Caco-2 (cell line): ENCODE results near the gene TLE6. TPM values are rescaled to one million over a fixed set of nuclear protein-coding genes. Genes with fewer than 3 reads are reported as not detected.

Experiments
- BruUV-seq: library from RNA; stranded (reverse); fragments of 400-500 nt; replicated peaks from 2 replicates; lab custom pipeline; 2021; lab: Mats Ljungman, UMichigan
- CTCF ChIA-PET: fragments of 300-600 bp; sonication (Branson Sonifier 250); formaldehyde crosslinking; loops from one replicate; lab custom pipeline; 2022; ENCODE audit warnings: antibody characterized with exemption; lab: Charles Lee
- POLR2A ChIA-PET: fragments of 300-600 bp; sonication (Branson Sonifier 250); formaldehyde crosslinking; loops from one replicate; lab custom pipeline; 2022; ENCODE audit warnings: antibody characterized with exemption; lab: Charles Lee
- DNase-seq, 2 experiments: peaks; one replicate each; pipeline versions ENCODE4 v3.0.0 to v3.0.0-alpha.2; 2020 to 2022
- H3K27me3 ChIP-seq: replicated peaks from 2 replicates; pipeline ENCODE4 v1.6.0; 2011; ENCODE audit warnings: low read length; ENCODE audit not compliant: control insufficient read depth, insufficient read depth
- H3K36me3 ChIP-seq: 2 replicates; pipeline ENCODE4 v1.5.1; 2011; ENCODE audit warnings: low read length; ENCODE audit not compliant: control insufficient read depth, insufficient read depth
- H3K4me1 ChIP-seq: fragments of 250-450 bp; sonication (Bioruptor Pico); 2 replicates; pipeline ENCODE4 v1.5.1; 2020; ENCODE audit warnings: mild to moderate bottlenecking
- H3K4me3 ChIP-seq: 2 replicates; pipeline ENCODE4 v1.5.1; 2011; ENCODE audit warnings: low read depth, mild to moderate bottlenecking, control low read depth, low read length
- H3K9me3 ChIP-seq: fragments of 250-450 bp; sonication (Bioruptor Pico); 2 replicates; pipeline ENCODE4 v1.5.1; 2020; ENCODE audit warnings: mild to moderate bottlenecking, moderate library complexity
- H3K27ac Mint-ChIP-seq: one replicate; pipeline ENCODE4 v1.8.0; 2022; ENCODE audit warnings: mixed read lengths; ENCODE audit not compliant: unreplicated experiment
- H3K27me3 Mint-ChIP-seq: one replicate; pipeline ENCODE4 v1.8.0; 2022; ENCODE audit warnings: mixed read lengths; ENCODE audit not compliant: insufficient read depth, unreplicated experiment
- H3K36me3 Mint-ChIP-seq: one replicate; pipeline ENCODE4 v1.8.0; 2022; ENCODE audit warnings: mild to moderate bottlenecking, mixed read lengths; ENCODE audit not compliant: insufficient read depth, unreplicated experiment
- H3K4me1 Mint-ChIP-seq: one replicate; pipeline ENCODE4 v1.8.0; 2022; ENCODE audit warnings: low read depth, mixed read lengths; ENCODE audit not compliant: unreplicated experiment
- H3K4me3 Mint-ChIP-seq: one replicate; pipeline ENCODE4 v1.8.0; 2022; ENCODE audit warnings: mild to moderate bottlenecking, moderate library complexity, mixed read lengths; ENCODE audit not compliant: unreplicated experiment
- H3K9me3 Mint-ChIP-seq: one replicate; pipeline ENCODE4 v1.8.0; 2022; ENCODE audit warnings: mixed read lengths; ENCODE audit not compliant: unreplicated experiment
- CTCF ChIP-seq, 2 experiments: fragments of 200-600 bp in 1 of 2; IDR thresholded peaks; 1 replicate in 1 of 2; 2 replicates in 1 of 2; pipeline versions ENCODE4 v1.5.1 to v1.8.0; 2011 to 2022; ENCODE audit warnings: antibody characterized with exemption in 1 of 2, control low read depth in 1 of 2, inconsistent platforms in 1 of 2, low read depth in 1 of 2, low read length in 1 of 2, mild to moderate bottlenecking in 1 of 2, moderate library complexity in 1 of 2; ENCODE audit not compliant: insufficient read depth in 1 of 2, severe bottlenecking in 1 of 2, unreplicated experiment in 1 of 2
- intact Hi-C: fragments of 100-400 bp; cut with micrococcal nuclease; formaldehyde crosslinking; loops from one replicate; pipeline ENCODE4 v1.10.0; 2022; ENCODE audit not compliant: unreplicated experiment
- total RNA-seq: library from RNA; stranded (reverse); gene quantifications from 2 replicates; pipeline ENCODE4 v1.2.3, GENCODE V29; 2022

The TLE6 gene
- total RNA-seq, 1 experiment from 2014 or later = 1.4 TPM

- no peak for TF ChIP-seq CTCF (IDR thresholded peaks at IDR 0.05; ENCODE audit: insufficient read depth in 1 of 2, low read depth in 1 of 2, low read length in 1 of 2, severe bottlenecking in 1 of 2, unreplicated experiment in 1 of 2)
- Histone ChIP-seq H3K4me1 (no peaks in the 10 kb centered on the region), H3K27me3 (no peaks in the 10 kb centered on the region), H3K9me3 (no peaks in the 10 kb centered on the region), H3K36me3 (no peaks in the 10 kb centered on the region), H3K4me3 (no peak overlapping the region)
- Mint-ChIP-seq H3K27me3 (no peaks in the 10 kb centered on the region), H3K27ac (no peak overlapping the region), H3K9me3 (no peaks in the 10 kb centered on the region), H3K36me3 (no peaks in the 10 kb centered on the region), H3K4me1 (no peaks in the 10 kb centered on the region), H3K4me3 (no peak overlapping the region)
- BruUV-seq = no TSS peak
- intact Hi-C loops = no loop called here
- POLR2A ChIA-PET = no interaction called here
- no peak for DNase-seq
- CTCF ChIA-PET = interaction anchor here (1.1 to 1.2 kb wide), 2 partner anchors 20 to 158 kb away, joined by 3 to 4 read pairs; no protein-coding TSS in a partner anchor
Measured at GRCh38 chr19:2970201-2970835, 7.0 kb upstream of the TLE6 start.

GRCh38 chr19:2973229-2973628 lies 4.1 kb upstream of the TLE6 start:
- Histone ChIP-seq H3K4me3 (no peak overlapping the region), H3K9me3 (no peaks in the 10 kb centered on the region), H3K36me3 (no peaks in the 10 kb centered on the region), H3K27me3 (no peaks in the 10 kb centered on the region), H3K4me1 (peaks cover 12% of the 10 kb centered on the region; the same call in 1 of the 2 replicates)
- Mint-ChIP-seq H3K27ac (no peak overlapping the region), H3K27me3 (no peaks in the 10 kb centered on the region), H3K4me3 (no peak overlapping the region), H3K9me3 (no peaks in the 10 kb centered on the region), H3K4me1 (no peaks in the 10 kb centered on the region), H3K36me3 (peaks cover 15% of the 10 kb centered on the region)
- no peak for DNase-seq
- ChIA-PET CTCF (no interaction called here), POLR2A (no interaction called here)
- intact Hi-C loops = no loop called here
- BruUV-seq = no TSS peak
- TF ChIP-seq CTCF (IDR thresholded peaks at IDR 0.05; ENCODE audit: insufficient read depth in 1 of 2, low read depth in 1 of 2, low read length in 1 of 2, severe bottlenecking in 1 of 2, unreplicated experiment in 1 of 2) = no peak

GRCh38 chr19:2974342-2975041 lies 2.9 kb upstream of the TLE6 start:
- H3K4me3 Mint-ChIP-seq = no peak overlapping the region
- H3K36me3 ChIP-seq = no peaks in the 10 kb centered on the region
- no peak overlapping the region for H3K27ac Mint-ChIP-seq
- no peaks in the 10 kb centered on the region for H3K27me3 Mint-ChIP-seq
- peaks cover 15% of the 10 kb centered on the region for H3K36me3 Mint-ChIP-seq
- no peaks in the 10 kb centered on the region for H3K27me3 ChIP-seq
- no peaks in the 10 kb centered on the region for H3K4me1 Mint-ChIP-seq
- DNase-seq = no peak
- POLR2A ChIA-PET = no interaction called here
- CTCF ChIA-PET = interaction anchor here (0.6 kb wide), 1 partner anchor 129 kb away, joined by 9 read pairs; no protein-coding TSS in a partner anchor
- peaks cover 16% of the 10 kb centered on the region; the same call in 1 of the 2 replicates for H3K4me1 ChIP-seq
- no peaks in the 10 kb centered on the region for H3K9me3 Mint-ChIP-seq
- no peak overlapping the region for H3K4me3 ChIP-seq
- no peaks in the 10 kb centered on the region for H3K9me3 ChIP-seq
- intact Hi-C loops = no loop called here
- no peak for TF ChIP-seq CTCF (IDR thresholded peaks at IDR 0.05; ENCODE audit: insufficient read depth in 1 of 2, low read depth in 1 of 2, low read length in 1 of 2, severe bottlenecking in 1 of 2, unreplicated experiment in 1 of 2)
- no TSS peak for BruUV-seq
